GM12892 (cell line): ENCODE data around the gene WWC2.

Source experiments
- POLR2A ChIP-seq: IDR thresholded peaks from 2 replicates; pipeline ENCODE4 v1.6.1; 2011; ENCODE audit warnings: low read depth, low read length, control low read depth
- POLR2AphosphoS5 ChIP-seq: IDR thresholded peaks from 2 replicates; pipeline ENCODE4 v1.6.1; 2011; ENCODE audit warnings: low read depth, low read length, control low read depth
- TAF1 ChIP-seq: IDR thresholded peaks from 2 replicates; pipeline ENCODE4 v1.6.1; 2011; ENCODE audit warnings: low read depth, mild to moderate bottlenecking, control low read depth, low read length, borderline replicate concordance

- no peak for TF ChIP-seq POLR2AphosphoS5
- TF ChIP-seq TAF1: no peak
- TF ChIP-seq POLR2A: no peak
Observed at GRCh38 chr4:183327827-183328226, 228.8 kb downstream of the WWC2 start.
